GM19438 (cell line): ENCODE measurements around the gene TMEM63A.
"Not testable (repeated sequence)": the region's sequence is repeated elsewhere in the genome, so short reads cannot be mapped to it uniquely, and the experiment has no call there.

ENCODE experiments used
- ATAC-seq: cut with Tn5 transposase; IDR thresholded peaks from one replicate; pipeline ENCODE4 v1.9.1; 2021; ENCODE audit warnings: low read depth; ENCODE audit not compliant: unreplicated experiment

The TMEM63A gene

GRCh38 chr1:225823811-225824261 lies 58.3 kb downstream of the TMEM63A start:
- no peak for ATAC-seq

DNA sequence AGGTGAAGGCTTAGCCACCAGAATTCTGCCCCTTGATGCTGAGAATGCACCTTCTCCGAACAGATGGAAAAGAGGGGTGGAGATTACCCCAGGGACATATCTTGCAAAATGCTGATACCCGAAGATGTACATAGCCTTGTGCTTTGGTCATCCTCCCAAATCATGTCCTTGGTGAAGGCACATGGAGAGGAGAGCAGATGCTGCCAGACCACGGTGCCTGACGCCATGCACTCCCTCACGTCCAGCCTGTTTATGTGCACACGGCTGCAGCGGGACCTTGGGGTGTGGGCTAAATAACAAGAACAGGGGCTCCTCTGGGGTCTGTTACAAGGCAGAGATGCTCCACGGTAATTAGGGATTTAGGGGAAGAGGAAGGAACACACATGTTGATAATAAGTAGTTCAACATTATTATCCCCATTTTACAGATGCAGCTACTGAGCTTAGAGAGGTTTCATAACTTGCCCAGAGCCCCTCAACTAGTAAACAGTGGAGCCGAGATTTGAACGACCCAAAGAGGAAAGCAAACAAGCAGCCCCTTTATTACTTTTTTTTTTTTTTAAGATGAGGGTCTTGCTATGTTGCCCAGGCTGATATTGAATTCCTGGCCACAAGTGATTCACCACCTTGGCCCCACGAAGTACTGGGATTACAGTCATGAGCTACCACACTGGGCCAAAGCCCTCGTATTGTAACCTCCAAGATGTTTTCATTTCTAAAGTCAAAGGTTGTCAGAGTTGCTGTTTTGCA lies 59.4 kb downstream of the TMEM63A start:
- ATAC-seq: no peak

DNA sequence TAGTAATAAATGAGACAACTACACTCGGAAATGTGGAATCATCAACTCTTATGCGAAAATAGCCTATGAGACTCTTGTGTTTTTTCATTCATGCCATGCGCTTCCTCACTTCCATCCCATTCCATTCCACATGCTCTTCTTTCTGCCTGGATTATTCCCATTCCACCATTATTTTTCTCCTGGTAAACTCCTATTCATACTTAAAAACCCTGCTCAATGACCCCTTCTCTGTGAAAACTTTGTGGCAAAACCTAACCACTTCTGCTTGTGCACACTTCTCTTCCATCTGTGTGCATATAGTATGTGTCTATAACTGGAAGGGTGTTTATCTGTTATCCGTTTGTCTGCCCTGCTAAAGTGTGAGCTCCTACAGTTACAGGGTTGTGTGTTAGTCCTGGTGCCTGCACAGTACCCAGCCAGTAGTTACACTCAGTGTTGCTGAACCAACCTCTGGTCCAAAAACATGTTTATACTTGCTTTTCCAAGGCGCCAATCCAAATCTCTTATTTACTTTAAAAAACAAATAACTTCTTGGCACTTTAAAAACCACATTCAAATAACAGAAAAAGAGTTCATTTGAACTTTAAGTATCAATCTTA lies 61.6 kb downstream of the TMEM63A start:
- no peak for ATAC-seq

DNA sequence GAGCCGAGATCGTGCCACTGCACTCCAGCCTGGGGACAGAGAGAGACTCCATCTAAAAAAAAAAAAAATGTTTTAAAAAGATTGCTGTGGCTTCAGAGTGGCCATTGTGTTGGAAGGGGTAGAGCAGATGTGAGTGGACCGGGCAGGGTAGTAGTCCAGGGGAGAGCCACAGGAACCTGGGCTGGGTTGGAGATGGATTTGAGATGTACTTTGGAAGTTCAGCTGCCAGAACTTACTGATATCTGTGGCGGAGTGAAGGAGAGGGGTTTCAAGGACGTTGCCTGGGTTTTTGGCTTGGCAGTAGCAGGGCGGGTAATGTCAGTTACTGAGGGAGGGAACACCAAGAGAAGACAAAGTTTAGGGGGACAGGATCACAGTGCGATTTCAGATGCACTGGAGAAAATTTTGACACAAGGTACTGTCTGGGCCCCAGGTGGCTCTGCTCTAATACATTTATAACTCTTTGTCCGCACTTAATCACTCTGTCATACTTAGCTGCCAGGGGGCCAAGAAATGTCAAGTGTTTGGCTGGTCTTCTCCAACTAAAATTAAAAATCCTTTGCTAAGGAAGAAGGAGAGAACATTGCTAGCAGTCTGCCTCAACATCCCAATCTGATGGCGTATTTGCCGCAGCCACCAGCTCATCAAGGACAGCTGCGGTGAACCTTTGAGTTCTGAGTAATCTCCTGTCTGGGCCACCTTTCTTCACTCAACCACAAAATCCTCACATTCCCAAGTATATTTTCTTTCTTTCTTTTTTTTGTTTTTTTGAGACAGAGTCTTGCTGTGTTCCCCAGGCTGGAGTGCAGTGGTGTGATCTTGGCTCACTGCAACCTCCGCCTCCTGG lies 62.6 kb downstream of the TMEM63A start:
- ATAC-seq: no peak

DNA sequence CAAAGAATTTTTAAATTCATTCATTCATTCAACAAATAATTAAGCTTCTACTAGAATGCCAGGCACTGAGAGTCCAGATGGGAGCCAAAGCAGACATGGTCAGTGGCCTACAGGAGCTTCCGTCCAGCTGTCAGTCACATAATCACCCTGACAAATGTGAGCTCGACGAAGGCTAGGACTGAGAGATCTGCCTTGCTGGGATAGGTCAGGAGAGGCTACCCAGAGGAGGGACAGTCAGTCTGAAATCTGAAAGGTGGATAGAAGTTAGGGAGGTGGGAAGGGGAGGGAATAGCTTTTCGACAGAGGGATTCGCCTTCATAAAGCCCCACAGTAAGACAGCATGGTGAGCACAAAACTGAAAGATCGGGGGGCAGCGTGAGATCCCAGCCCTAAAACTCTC lies 64.0 kb downstream of the TMEM63A start:
- ATAC-seq: no peak

GRCh38 chr1:225817611-225818061 lies 64.5 kb downstream of the TMEM63A start:
- no peak for ATAC-seq

DNA sequence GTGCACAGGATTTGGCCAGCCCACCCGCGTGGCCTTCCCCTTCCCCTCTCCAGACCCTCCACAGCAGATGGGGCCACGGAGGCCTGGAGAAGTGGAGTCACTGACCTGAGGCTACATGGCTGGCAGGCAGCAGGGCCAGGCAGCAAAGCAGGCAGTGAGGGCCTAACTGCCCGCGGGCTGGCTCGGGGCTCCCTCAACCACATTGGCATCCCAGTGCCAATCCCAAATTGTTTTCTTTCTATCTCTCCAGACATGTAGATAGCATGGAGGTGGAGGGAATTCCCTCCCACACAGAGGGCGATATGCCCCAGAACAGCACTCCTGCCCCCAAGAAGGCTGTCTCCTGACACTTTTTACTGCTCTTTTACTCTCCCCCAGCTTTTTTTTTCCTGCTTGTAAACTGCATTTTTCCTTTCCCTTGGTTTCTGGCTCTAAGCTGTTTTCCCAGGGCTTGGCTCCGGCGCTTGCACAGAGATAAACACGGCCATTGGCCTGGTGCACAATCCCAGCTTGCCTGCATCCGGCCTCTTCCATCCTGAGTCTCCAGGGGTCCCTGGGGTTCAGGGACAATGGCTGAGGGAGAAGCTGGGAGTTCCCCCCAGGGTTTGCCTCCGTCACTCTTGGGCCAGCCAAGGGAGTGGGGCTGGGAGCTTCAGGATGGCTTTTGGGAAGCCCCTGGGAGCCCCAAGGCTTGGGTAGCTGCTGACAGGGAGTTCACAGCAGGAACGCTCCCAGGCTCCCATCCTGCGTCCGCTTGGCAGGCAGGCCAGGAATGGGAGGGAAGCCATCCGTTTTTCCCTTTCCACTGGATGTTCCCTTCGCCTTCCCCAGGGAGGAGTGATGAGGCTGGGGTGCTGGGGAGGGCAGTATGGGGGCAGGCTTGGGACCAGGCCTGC lies 65.3 kb downstream of the TMEM63A start:
- ATAC-seq: no peak

- no peak for ATAC-seq
Observed at GRCh38 chr1:225815526-225816178, 66.5 kb downstream of the TMEM63A start.

- not testable (repeated sequence) for ATAC-seq
Observed at GRCh38 chr1:225815090-225815489, 67.1 kb downstream of the TMEM63A start.

GRCh38 chr1:225814381-225814780 lies 67.8 kb downstream of the TMEM63A start:
- ATAC-seq: no peak

- no peak for ATAC-seq
Observed at GRCh38 chr1:225813214-225813964, 68.8 kb downstream of the TMEM63A start.

GRCh38 chr1:225812488-225813213 lies 69.5 kb downstream of the TMEM63A start:
- ATAC-seq: no peak

DNA sequence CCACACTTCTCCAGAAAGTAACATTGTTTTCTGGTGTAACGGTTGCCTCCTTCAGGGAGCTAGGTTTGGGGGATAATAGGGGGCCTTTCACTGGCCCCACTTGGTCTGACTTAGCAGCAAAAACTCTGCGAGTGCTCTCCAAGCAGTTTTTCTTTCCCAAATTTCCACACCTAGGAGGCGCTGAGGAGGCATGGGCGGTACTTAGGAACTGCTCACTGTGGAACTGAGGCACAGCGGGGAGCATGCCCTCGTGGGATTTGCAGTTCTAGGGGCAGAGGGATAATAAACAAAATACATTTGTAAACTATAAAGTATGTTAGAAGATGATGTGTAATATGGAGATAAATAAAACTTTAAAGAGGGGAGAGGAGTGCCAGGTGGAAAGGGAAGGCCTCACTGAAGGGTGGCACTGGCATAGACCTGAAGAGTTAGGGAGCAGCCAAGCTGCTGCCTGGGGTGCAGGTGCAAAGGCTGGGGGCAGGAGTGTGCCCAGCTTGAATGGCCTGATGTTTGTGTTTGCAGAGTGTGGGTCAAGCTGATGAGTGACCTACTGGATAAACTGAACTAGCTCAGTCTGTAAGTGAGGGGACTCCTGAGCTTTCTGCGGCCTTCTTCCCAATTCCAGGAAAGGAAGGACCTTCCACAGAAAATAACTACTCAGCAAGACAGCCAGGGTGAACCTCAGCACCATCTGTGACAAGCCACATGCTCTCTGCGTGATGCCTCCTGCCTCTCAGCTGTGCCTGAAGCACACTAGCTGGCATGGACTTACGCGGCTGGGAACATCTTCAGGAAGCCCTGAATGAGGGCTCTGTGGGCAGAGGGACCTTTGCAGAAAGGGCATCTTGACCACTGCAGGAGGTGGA lies 70.3 kb downstream of the TMEM63A start:
- ATAC-seq: no peak

- ATAC-seq: not testable (repeated sequence)
Observed at GRCh38 chr1:225810579-225811538, 71.3 kb downstream of the TMEM63A start.

DNA sequence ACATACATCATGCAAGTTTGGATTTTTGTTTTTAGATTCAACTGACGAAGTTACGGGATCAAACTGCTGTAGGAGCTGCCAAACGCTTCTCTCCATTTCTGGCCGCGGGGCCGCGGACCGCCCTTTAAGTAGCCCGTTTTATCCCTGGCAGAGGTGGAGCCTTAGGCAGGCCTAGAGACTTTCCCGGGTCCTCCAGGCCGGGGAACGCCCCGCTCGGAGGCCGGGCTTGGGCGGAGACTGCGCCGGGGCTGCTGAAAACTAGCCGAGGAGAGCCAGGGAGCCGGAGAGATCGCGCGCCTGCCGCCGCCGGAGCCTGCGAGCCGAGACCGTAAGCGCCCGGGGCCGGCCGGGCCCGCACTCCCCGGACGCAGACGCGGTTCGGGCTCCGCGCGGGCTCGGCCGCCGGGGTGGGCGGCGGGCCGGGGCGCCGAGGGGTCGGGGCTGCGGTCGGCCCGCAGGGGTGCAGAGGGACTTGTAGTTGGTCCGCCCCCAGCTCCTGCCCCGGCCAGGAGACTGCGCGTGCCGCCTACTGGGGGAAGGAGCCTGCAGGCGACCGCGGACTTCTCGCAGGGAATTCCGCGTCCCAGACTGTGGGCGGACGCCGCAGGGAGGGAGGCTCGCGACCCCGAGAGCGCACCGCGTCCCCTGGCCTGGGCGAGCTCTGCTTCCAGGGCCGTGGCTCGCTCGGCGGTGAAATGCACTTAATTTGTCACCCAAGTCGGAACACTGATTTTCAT lies 72.2 kb downstream of the TMEM63A start, which contains the start of gene EPHX1:
TSS of gene EPHX1 (plus strand) at position 283 of the 737 bp plus-strand sequence. CDS start 18,606 bp downstream, outside the sequence.
- ATAC-seq: peak; percentile 99
